ENCODE results near the gene TMEM238L.

TMEM238L gene

GRCh38 chr17:10836966-10837590, 33.2 kb upstream of the TMEM238L start:
- 86% methylated on average over 15 of the region's 15 CpGs for WGBS
- H3K79me1 ChIP-seq (replicated peaks; ENCODE audit: low read length, poor library complexity, severe bottlenecking) = no peaks in the 10 kb centered on the region
- no peak overlapping the region for H2AK5ac ChIP-seq (ENCODE audit: low read length, severe bottlenecking)
- H2BK12ac ChIP-seq (ENCODE audit: low read length in 2 of 2) = no peak overlapping the region
- DNase-seq = no peak
- H3K27ac ChIP-seq (ENCODE audit: low read length, poor library complexity, severe bottlenecking) = no peak overlapping the region
- no peak overlapping the region for H4K91ac ChIP-seq (ENCODE audit: low read length)
- no peak overlapping the region for H3K9ac ChIP-seq (ENCODE audit: low read length)
- H3K36me3 ChIP-seq (ENCODE audit: control insufficient read depth in 1 of 2, insufficient read depth in 2 of 2, low read depth in 1 of 2, low read length in 2 of 2) = no peaks in the 10 kb centered on the region
- H3K9me3 ChIP-seq (ENCODE audit: control insufficient read depth, low read length) = no peaks in the 10 kb centered on the region
- H2BK15ac ChIP-seq (ENCODE audit: low read depth, poor library complexity, severe bottlenecking) = no peak overlapping the region
- no peak overlapping the region for H2AFZ ChIP-seq (ENCODE audit: low read depth, low read length)
- no peak overlapping the region for H2BK120ac ChIP-seq (ENCODE audit: low read depth, low read length)
- no peak overlapping the region for H3K4ac ChIP-seq (ENCODE audit: low read depth in 1 of 2, low read length in 2 of 2)
- no peak overlapping the region for H3K4me2 ChIP-seq (ENCODE audit: low read length, poor library complexity, severe bottlenecking)
- H3K14ac ChIP-seq (ENCODE audit: low read length in 2 of 2) = no peak overlapping the region
- H3K18ac ChIP-seq (ENCODE audit: low read depth in 1 of 2, low read length in 2 of 2) = no peak overlapping the region
- H3K23ac ChIP-seq (ENCODE audit: low read length in 2 of 2) = no peak overlapping the region
- H2BK5ac ChIP-seq (ENCODE audit: low read depth, low read length, poor library complexity, severe bottlenecking) = no peak overlapping the region
- no peak overlapping the region for H3K4me3 ChIP-seq (ENCODE audit: insufficient read depth in 1 of 2, low read depth in 1 of 2, low read length in 2 of 2)
- no peaks in the 10 kb centered on the region for H3K4me1 ChIP-seq (ENCODE audit: control insufficient read depth, insufficient read depth, low read depth, low read length)
- peaks cover 0 to 15% of the 10 kb centered on the region in 2 experiments for H3K27me3 ChIP-seq (ENCODE audit: control insufficient read depth in 1 of 2, insufficient read depth in 1 of 2, low read length in 2 of 2)
- no peak overlapping the region for H4K8ac ChIP-seq (ENCODE audit: low read length)

DNA sequence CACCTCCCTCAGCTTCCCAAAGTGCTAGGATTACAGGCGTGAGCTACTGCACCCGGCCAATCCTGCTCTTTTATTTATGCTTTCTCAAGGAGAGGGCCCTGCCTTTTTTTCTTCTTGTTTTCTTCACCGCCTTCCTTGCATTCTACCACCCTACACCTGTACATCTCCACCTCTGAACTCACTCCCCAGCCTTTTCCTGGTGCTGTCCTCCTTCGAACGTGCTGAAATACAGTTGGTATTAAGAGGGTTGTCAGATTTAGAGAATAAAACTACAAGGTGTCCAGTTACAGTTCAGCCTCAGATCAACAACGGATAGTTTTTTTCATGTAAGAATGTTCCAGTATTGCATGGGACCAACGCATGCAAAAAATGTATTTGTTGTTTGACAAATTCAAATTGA, 32.2 kb upstream of the TMEM238L start:
- DNase-seq = no peak
- no peak overlapping the region for H3K27ac ChIP-seq (ENCODE audit: low read length, poor library complexity, severe bottlenecking)
- no peak overlapping the region for H3K4me3 ChIP-seq (ENCODE audit: insufficient read depth in 1 of 2, low read depth in 1 of 2, low read length in 2 of 2)
- no peak overlapping the region for H2BK5ac ChIP-seq (ENCODE audit: low read depth, low read length, poor library complexity, severe bottlenecking)
- H3K27me3 ChIP-seq (ENCODE audit: control insufficient read depth in 1 of 2, insufficient read depth in 1 of 2, low read length in 2 of 2) = peaks cover 0 to 21% of the 10 kb centered on the region in 2 experiments
- no peak overlapping the region for H3K18ac ChIP-seq (ENCODE audit: low read depth in 1 of 2, low read length in 2 of 2)
- no peaks in the 10 kb centered on the region for H3K9me3 ChIP-seq (ENCODE audit: control insufficient read depth, low read length)
- no peak overlapping the region for H2AK5ac ChIP-seq (ENCODE audit: low read length, severe bottlenecking)
- H3K4me1 ChIP-seq (ENCODE audit: control insufficient read depth, insufficient read depth, low read depth, low read length) = no peaks in the 10 kb centered on the region
- no peak overlapping the region for H3K4me2 ChIP-seq (ENCODE audit: low read length, poor library complexity, severe bottlenecking)
- WGBS = 84% methylated on average over 7 of the region's 7 CpGs
- H4K8ac ChIP-seq (ENCODE audit: low read length) = no peak overlapping the region
- H2AFZ ChIP-seq (ENCODE audit: low read depth, low read length) = no peak overlapping the region
- no peak overlapping the region for H2BK12ac ChIP-seq (ENCODE audit: low read length in 2 of 2)
- no peaks in the 10 kb centered on the region for H3K36me3 ChIP-seq (ENCODE audit: control insufficient read depth in 1 of 2, insufficient read depth in 2 of 2, low read depth in 1 of 2, low read length in 2 of 2)
- no peak overlapping the region for H3K9ac ChIP-seq (ENCODE audit: low read length)
- H2BK120ac ChIP-seq (ENCODE audit: low read depth, low read length) = no peak overlapping the region
- H3K23ac ChIP-seq (ENCODE audit: low read length in 2 of 2) = no peak overlapping the region
- H4K91ac ChIP-seq (ENCODE audit: low read length) = no peak overlapping the region
- no peak overlapping the region for H2BK15ac ChIP-seq (ENCODE audit: low read depth, poor library complexity, severe bottlenecking)
- no peak overlapping the region for H3K4ac ChIP-seq (ENCODE audit: low read depth in 1 of 2, low read length in 2 of 2)
- H3K79me1 ChIP-seq (replicated peaks; ENCODE audit: low read length, poor library complexity, severe bottlenecking) = no peaks in the 10 kb centered on the region
- no peak overlapping the region for H3K14ac ChIP-seq (ENCODE audit: low read length in 2 of 2)

DNA sequence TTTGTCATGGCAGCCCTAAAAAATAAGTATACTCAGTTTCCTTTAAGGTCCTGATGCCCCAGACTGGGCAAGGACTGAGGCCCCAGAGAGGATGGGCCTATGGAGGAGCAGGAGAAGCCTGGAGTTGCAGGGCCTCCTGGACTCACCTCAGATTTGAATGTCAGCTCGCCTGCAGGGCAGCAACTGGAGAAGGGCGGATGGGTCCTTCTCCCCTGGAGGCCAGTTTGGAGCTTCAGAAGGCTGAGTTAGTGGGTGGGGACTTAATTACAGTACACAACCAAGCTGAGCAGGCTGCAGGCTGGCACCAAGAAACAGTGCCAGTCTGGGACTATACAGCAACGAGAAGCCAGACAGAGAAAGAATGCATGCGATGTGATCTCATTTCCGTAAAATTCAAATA, 27.8 kb upstream of the TMEM238L start:
- Histone ChIP-seq H2AK5ac (ENCODE audit: low read length, severe bottlenecking) (no peak overlapping the region), H3K14ac (ENCODE audit: low read length in 2 of 2) (no peak overlapping the region), H3K4ac (ENCODE audit: low read depth in 1 of 2, low read length in 2 of 2) (no peak overlapping the region), H2BK15ac (ENCODE audit: low read depth, poor library complexity, severe bottlenecking) (no peak overlapping the region), H3K18ac (ENCODE audit: low read depth in 1 of 2, low read length in 2 of 2) (no peak overlapping the region), H2AFZ (ENCODE audit: low read depth, low read length) (no peak overlapping the region), H3K27ac (ENCODE audit: low read length, poor library complexity, severe bottlenecking) (no peak overlapping the region), H2BK12ac (ENCODE audit: low read length in 2 of 2) (no peak overlapping the region), H3K23ac (ENCODE audit: low read length in 2 of 2) (no peak overlapping the region), H3K9ac (ENCODE audit: low read length) (no peak overlapping the region), H3K4me3 (ENCODE audit: insufficient read depth in 1 of 2, low read depth in 1 of 2, low read length in 2 of 2) (no peak overlapping the region), H3K79me1 (replicated peaks; ENCODE audit: low read length, poor library complexity, severe bottlenecking) (no peaks in the 10 kb centered on the region), H3K4me1 (ENCODE audit: control insufficient read depth, insufficient read depth, low read depth, low read length) (no peaks in the 10 kb centered on the region), H3K9me3 (ENCODE audit: control insufficient read depth, low read length) (no peaks in the 10 kb centered on the region), H4K91ac (ENCODE audit: low read length) (no peak overlapping the region), H3K4me2 (ENCODE audit: low read length, poor library complexity, severe bottlenecking) (no peak overlapping the region), H3K36me3 (ENCODE audit: control insufficient read depth in 1 of 2, insufficient read depth in 2 of 2, low read depth in 1 of 2, low read length in 2 of 2) (no peaks in the 10 kb centered on the region), H3K27me3 (ENCODE audit: control insufficient read depth in 1 of 2, insufficient read depth in 1 of 2, low read length in 2 of 2) (peaks cover 0 to 24% of the 10 kb centered on the region in 2 experiments), H2BK5ac (ENCODE audit: low read depth, low read length, poor library complexity, severe bottlenecking) (no peak overlapping the region), H4K8ac (ENCODE audit: low read length) (no peak overlapping the region), H2BK120ac (ENCODE audit: low read depth, low read length) (no peak overlapping the region)
- WGBS = 89% methylated on average over 5 of the region's 5 CpGs
- DNase-seq = no peak

DNA sequence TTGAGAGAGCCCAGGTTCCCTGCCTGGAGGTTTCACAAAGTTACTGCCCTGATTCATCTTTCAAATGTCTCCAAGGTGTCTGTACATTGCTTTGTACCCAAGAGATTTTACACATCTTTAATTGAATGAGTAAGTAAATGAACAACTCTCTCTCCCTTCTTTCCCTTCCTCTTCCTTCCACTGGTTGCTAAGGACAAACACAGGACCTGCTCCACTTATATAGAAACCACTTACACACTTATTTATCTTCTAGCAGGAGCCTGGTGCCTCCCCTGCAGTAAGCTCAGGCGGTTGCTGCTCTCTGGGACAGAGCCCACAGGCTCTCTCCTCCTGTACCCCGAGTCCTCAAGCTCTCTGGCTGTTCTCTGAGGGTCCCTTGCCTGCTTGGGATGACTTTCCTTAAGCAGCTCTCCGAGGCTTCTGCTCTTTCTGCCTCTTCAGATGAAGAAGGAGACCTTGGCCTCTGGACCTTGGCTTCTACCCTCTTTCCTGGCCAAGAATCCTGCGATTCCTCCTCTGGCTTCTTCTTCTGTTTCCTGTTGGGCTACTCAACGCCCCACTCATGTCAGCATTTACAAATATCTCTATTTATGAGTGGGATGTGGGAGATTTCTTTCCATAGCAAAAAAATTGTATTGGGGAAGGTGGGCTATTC, 24.1 kb upstream of the TMEM238L start:
- no peak overlapping the region for H3K27ac ChIP-seq (ENCODE audit: low read length, poor library complexity, severe bottlenecking)
- no peak overlapping the region for H3K4me2 ChIP-seq (ENCODE audit: low read length, poor library complexity, severe bottlenecking)
- no peak overlapping the region for H2AFZ ChIP-seq (ENCODE audit: low read depth, low read length)
- WGBS = 37% methylated on average over 3 of the region's 5 CpGs
- H3K27me3 ChIP-seq (ENCODE audit: control insufficient read depth in 1 of 2, insufficient read depth in 1 of 2, low read length in 2 of 2) = peaks cover 0 to 30% of the 10 kb centered on the region in 2 experiments
- no peak overlapping the region for H2BK12ac ChIP-seq (ENCODE audit: low read length in 2 of 2)
- no peak overlapping the region for H3K4ac ChIP-seq (ENCODE audit: low read depth in 1 of 2, low read length in 2 of 2)
- H3K14ac ChIP-seq (ENCODE audit: low read length in 2 of 2) = no peak overlapping the region
- no peak overlapping the region for H2BK5ac ChIP-seq (ENCODE audit: low read depth, low read length, poor library complexity, severe bottlenecking)
- H3K4me3 ChIP-seq (ENCODE audit: insufficient read depth in 1 of 2, low read depth in 1 of 2, low read length in 2 of 2) = no peak overlapping the region
- H2BK120ac ChIP-seq (ENCODE audit: low read depth, low read length) = no peak overlapping the region
- no peak overlapping the region for H4K91ac ChIP-seq (ENCODE audit: low read length)
- no peak overlapping the region for H3K9ac ChIP-seq (ENCODE audit: low read length)
- no peaks in the 10 kb centered on the region for H3K36me3 ChIP-seq (ENCODE audit: control insufficient read depth in 1 of 2, insufficient read depth in 2 of 2, low read depth in 1 of 2, low read length in 2 of 2)
- H3K79me1 ChIP-seq (replicated peaks; ENCODE audit: low read length, poor library complexity, severe bottlenecking) = no peaks in the 10 kb centered on the region
- no peak overlapping the region for H2AK5ac ChIP-seq (ENCODE audit: low read length, severe bottlenecking)
- DNase-seq = no peak
- no peak overlapping the region for H4K8ac ChIP-seq (ENCODE audit: low read length)
- no peak overlapping the region for H3K23ac ChIP-seq (ENCODE audit: low read length in 2 of 2)
- no peaks in the 10 kb centered on the region for H3K9me3 ChIP-seq (ENCODE audit: control insufficient read depth, low read length)
- H3K4me1 ChIP-seq (ENCODE audit: control insufficient read depth, insufficient read depth, low read depth, low read length) = no peaks in the 10 kb centered on the region
- H3K18ac ChIP-seq (ENCODE audit: low read depth in 1 of 2, low read length in 2 of 2) = no peak overlapping the region
- no peak overlapping the region for H2BK15ac ChIP-seq (ENCODE audit: low read depth, poor library complexity, severe bottlenecking)
